Neuronal stem cell (in vitro differentiated cells): ENCODE measurements around the gene GIT2.

ENCODE experiments used
- DNase-seq: peaks from one replicate; pipeline ENCODE4 v3.0.0-alpha.2; 2013; ENCODE audit warnings: low spot score
- H2AFZ ChIP-seq: one replicate; pipeline ENCODE4 v1.6.1; 2013; ENCODE audit warnings: mild to moderate bottlenecking, low read length, inconsistent platforms
- H2AK5ac ChIP-seq: 2 replicates; pipeline ENCODE4 v1.6.1; 2013; ENCODE audit warnings: low read depth, mild to moderate bottlenecking, inconsistent platforms, low read length, moderate library complexity, mixed read lengths
- H2BK120ac ChIP-seq: 2 replicates; pipeline ENCODE4 v1.6.1; 2013; ENCODE audit warnings: low read depth, mild to moderate bottlenecking, inconsistent platforms, low read length, moderate library complexity, mixed read lengths
- H2BK12ac ChIP-seq: one replicate; pipeline ENCODE4 v1.6.1; 2013; ENCODE audit warnings: low read length, inconsistent platforms
- H2BK15ac ChIP-seq: 2 replicates; pipeline ENCODE4 v1.6.1; 2013; ENCODE audit warnings: mild to moderate bottlenecking, low read length, inconsistent platforms, mixed read lengths
- H2BK5ac ChIP-seq: one replicate; pipeline ENCODE4 v1.6.1; 2013; ENCODE audit warnings: inconsistent platforms, mild to moderate bottlenecking, low read length, moderate library complexity
- H3K14ac ChIP-seq: one replicate; pipeline ENCODE4 v1.6.1; 2013; ENCODE audit warnings: low read length, inconsistent platforms
- H3K18ac ChIP-seq: 2 replicates; pipeline ENCODE4 v1.6.1; 2013; ENCODE audit warnings: low read length, inconsistent platforms
- H3K23ac ChIP-seq: 2 replicates; pipeline ENCODE4 v1.6.1; 2013; ENCODE audit warnings: low read depth, mild to moderate bottlenecking, mixed read lengths, low read length, inconsistent platforms; ENCODE audit not compliant: poor library complexity
- H3K27ac ChIP-seq: replicated peaks from 3 replicates; pipeline ENCODE4 v1.5.1; 2013; ENCODE audit warnings: low read length, inconsistent platforms
- H3K27me3 ChIP-seq, 3 experiments: 2 replicates each; pipeline ENCODE4 v1.6.1; 2013; ENCODE audit warnings: low read length in 3 of 3, mild to moderate bottlenecking in 2 of 3, inconsistent platforms in 1 of 3, low read depth in 1 of 3, mixed read lengths in 1 of 3, moderate library complexity in 1 of 3; ENCODE audit not compliant: control insufficient read depth in 3 of 3, insufficient read depth in 3 of 3
- H3K36me3 ChIP-seq, 2 donors: replicated peaks in 1 of 2; 2 replicates each; pipeline ENCODE4 v1.6.1; 2013; ENCODE audit warnings: low read length in 2 of 2; ENCODE audit not compliant: control insufficient read depth in 2 of 2, insufficient read depth in 2 of 2
- H3K4ac ChIP-seq: 2 replicates; pipeline ENCODE4 v1.6.1; 2013; ENCODE audit warnings: inconsistent platforms, mild to moderate bottlenecking, low read length, moderate library complexity
- H3K4me1 ChIP-seq, 2 donors: 1 replicate in 1 of 2; 2 replicates in 1 of 2; pipeline ENCODE4 v1.6.1; 2013; ENCODE audit warnings: low read length in 2 of 2, low read depth in 1 of 2; ENCODE audit not compliant: control insufficient read depth in 2 of 2, insufficient read depth in 1 of 2
- H3K4me2 ChIP-seq: one replicate; pipeline ENCODE4 v1.6.1; 2013; ENCODE audit warnings: mild to moderate bottlenecking, low read length, inconsistent platforms; ENCODE audit not compliant: insufficient read depth, poor library complexity, severe bottlenecking
- H3K4me3 ChIP-seq, 2 donors: 2 replicates each; pipeline ENCODE4 v1.5.1; 2013; ENCODE audit warnings: low read length in 2 of 2, mild to moderate bottlenecking in 2 of 2, inconsistent platforms in 1 of 2, moderate library complexity in 1 of 2
- H3K79me1 ChIP-seq: one replicate; pipeline ENCODE4 v1.6.1; 2013; ENCODE audit warnings: low read depth, mild to moderate bottlenecking, inconsistent platforms, low read length, moderate library complexity
- H3K9ac ChIP-seq: one replicate; pipeline ENCODE4 v1.6.1; 2013; ENCODE audit warnings: mild to moderate bottlenecking, low read depth, low read length, inconsistent platforms; ENCODE audit not compliant: poor library complexity
- H3K9me3 ChIP-seq, 2 donors: replicated peaks in 1 of 2; 2 replicates each; pipeline versions ENCODE3 to v1.6.1; 2013; ENCODE audit warnings: low read length in 2 of 2, mild to moderate bottlenecking in 2 of 2, inconsistent platforms in 1 of 2, low read depth in 1 of 2, mixed read lengths in 1 of 2, moderate library complexity in 1 of 2; ENCODE audit not compliant: control insufficient read depth in 2 of 2, insufficient read depth in 1 of 2
- H4K8ac ChIP-seq: one replicate; pipeline ENCODE4 v1.6.1; 2013; ENCODE audit warnings: low read depth, mild to moderate bottlenecking, inconsistent platforms, low read length, moderate library complexity
- H4K91ac ChIP-seq: one replicate; pipeline ENCODE4 v1.6.1; 2013; ENCODE audit warnings: low read length, low read depth, mild to moderate bottlenecking, inconsistent platforms; ENCODE audit not compliant: poor library complexity
- WGBS, 2 donors: extraction: QIAGEN DNeasy Blood & Tissue Kit; methylation state at CpG; one replicate each; pipeline ENCODE4 v1.1.7; 2013; ENCODE audit warnings: missing lambda C conversion rate in 2 of 2, mixed read lengths in 1 of 2; ENCODE audit not compliant: insufficient read length in 2 of 2, insufficient replicate concordance in 1 of 2; ENCODE audit errors: extremely low coverage in 2 of 2; 5-methylcytosine and 5-hydroxymethylcytosine counted together

The GIT2 gene

DNA sequence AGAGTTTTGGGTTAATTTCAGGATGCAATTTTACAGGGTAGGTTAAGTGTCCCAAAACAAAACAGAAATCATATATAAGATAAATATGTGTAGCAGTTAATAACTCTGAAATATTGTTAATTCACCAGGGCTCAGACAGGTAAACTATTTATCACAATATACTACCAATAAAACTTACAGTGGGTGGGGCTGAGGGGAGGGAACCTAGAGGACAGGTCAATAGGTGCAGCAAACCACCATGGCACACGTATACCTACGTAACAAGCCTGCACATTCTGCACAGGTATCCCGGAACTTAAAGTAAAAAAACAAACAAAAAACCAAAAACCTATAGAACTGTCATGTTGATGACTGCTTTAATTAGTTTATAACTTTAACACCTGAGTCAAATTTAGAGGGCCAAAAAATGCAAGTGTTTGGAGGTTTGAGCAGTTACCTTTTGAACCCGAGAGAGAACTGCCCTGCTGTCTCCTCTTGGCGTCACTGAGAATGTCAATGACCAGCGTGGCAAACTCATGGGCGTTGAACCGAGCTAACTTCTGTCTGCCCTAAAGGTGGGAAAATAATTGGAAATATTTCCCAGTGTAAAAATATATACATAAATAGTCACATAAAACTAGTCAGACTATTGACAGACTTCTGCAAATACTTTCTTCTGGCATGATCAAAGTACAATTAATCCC, 36.6 kb downstream of the GIT2 start:
- Histone ChIP-seq H3K4me2 (no peak overlapping the region), H4K8ac (no peak overlapping the region), H2BK5ac (no peak overlapping the region), H3K79me1 (no peaks in the 10 kb centered on the region), H2AFZ (no peak overlapping the region), H4K91ac (no peak overlapping the region), H3K4ac (no peak overlapping the region), H2BK120ac (no peak overlapping the region), H3K4me1 (no peaks in the 10 kb centered on the region), H3K9me3 (peaks cover 0 to 2% of the 10 kb centered on the region in 2 donors), H3K27me3 (no peaks in the 10 kb centered on the region), H2BK15ac (no peak overlapping the region), H2BK12ac (no peak overlapping the region), H3K9ac (no peak overlapping the region), H3K23ac (no peak overlapping the region), H3K4me3 (no peak overlapping the region), H3K27ac (no peak overlapping the region), H3K36me3 (peaks cover 12 to 79% of the 10 kb centered on the region in 2 donors), H3K18ac (no peak overlapping the region), H3K14ac (no peak overlapping the region), H2AK5ac (no peak overlapping the region)
- no peak for DNase-seq
- WGBS, 2 donors, result no CpG with 5 or more reads among the region's 8 CpGs

DNA sequence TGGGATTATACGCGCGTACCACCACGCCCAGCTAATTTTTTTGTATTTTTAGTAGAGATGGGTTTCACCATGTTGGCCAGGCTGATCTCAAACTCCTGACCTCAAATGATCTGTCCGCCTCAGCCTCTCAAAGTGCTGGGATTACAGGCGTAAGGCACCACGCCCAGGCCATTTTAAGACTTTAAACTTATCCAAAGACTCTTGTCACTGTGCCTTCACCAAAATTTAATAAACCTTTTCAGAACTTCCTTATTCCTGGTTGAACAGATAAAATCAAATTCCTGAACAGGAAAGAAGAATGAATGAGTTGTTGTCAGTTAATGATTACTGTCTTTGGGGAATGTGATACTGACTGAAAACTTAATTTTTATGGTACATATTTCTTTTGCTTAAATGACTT, 37.8 kb downstream of the GIT2 start:
- H2BK12ac ChIP-seq, result no peak overlapping the region
- no peak overlapping the region for H2AK5ac ChIP-seq
- H3K4me2 ChIP-seq, result no peak overlapping the region
- no peak for DNase-seq
- no peak overlapping the region for H3K4ac ChIP-seq
- H3K4me3 ChIP-seq, result no peak overlapping the region
- no peak overlapping the region for H3K18ac ChIP-seq
- peaks cover 9 to 72% of the 10 kb centered on the region in 2 donors for H3K36me3 ChIP-seq
- H4K91ac ChIP-seq, result no peak overlapping the region
- no peaks in the 10 kb centered on the region for H3K27me3 ChIP-seq
- H3K79me1 ChIP-seq, result no peaks in the 10 kb centered on the region
- H3K14ac ChIP-seq, result no peak overlapping the region
- no peak overlapping the region for H3K9ac ChIP-seq
- no peak overlapping the region for H2BK120ac ChIP-seq
- H3K27ac ChIP-seq, result no peak overlapping the region
- H2BK5ac ChIP-seq, result no peak overlapping the region
- no peak overlapping the region for H2BK15ac ChIP-seq
- no peak overlapping the region for H4K8ac ChIP-seq
- peaks cover 0 to 2% of the 10 kb centered on the region in 2 donors for H3K9me3 ChIP-seq
- no peak overlapping the region for H3K23ac ChIP-seq
- no peaks in the 10 kb centered on the region for H3K4me1 ChIP-seq
- WGBS, 2 donors, result no CpG with 5 or more reads among the region's 7 CpGs
- no peak overlapping the region for H2AFZ ChIP-seq

DNA sequence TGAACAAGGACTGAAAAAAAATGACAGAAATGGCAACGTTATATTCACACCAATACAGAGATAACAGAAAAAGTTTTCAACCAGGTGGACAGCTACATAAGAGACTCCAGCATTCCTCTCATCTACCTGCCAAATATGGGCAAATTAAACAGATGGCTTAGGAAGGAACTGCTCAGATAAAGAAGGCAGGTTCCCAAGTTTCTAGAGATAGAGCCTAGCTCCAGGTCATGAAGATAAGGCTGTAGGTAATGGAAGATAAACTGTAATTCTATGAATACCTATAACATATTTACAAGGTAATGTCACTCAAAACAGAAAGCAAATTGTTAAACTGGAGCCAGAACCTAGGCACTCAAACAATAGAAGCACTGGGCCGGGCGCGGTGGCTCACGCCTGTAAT, 42.5 kb downstream of the GIT2 start:
- no peak for DNase-seq
- no peak overlapping the region for H4K8ac ChIP-seq
- no peak overlapping the region for H2BK15ac ChIP-seq
- no peak overlapping the region for H3K14ac ChIP-seq
- no peak overlapping the region for H3K23ac ChIP-seq
- WGBS, 2 donors, result no CpG with 5 or more reads among the region's 5 CpGs
- no peak overlapping the region for H3K27ac ChIP-seq
- H3K4me3 ChIP-seq, result no peak overlapping the region
- peaks cover 14 to 62% of the 10 kb centered on the region in 2 donors for H3K36me3 ChIP-seq
- no peak overlapping the region for H3K4me2 ChIP-seq
- H2AFZ ChIP-seq, result no peak overlapping the region
- no peak overlapping the region for H3K4ac ChIP-seq
- no peaks in the 10 kb centered on the region for H3K79me1 ChIP-seq
- H2AK5ac ChIP-seq, result no peak overlapping the region
- H2BK12ac ChIP-seq, result no peak overlapping the region
- no peak overlapping the region for H2BK120ac ChIP-seq
- no peaks in the 10 kb centered on the region for H3K9me3 ChIP-seq
- no peak overlapping the region for H2BK5ac ChIP-seq
- no peak overlapping the region for H3K9ac ChIP-seq
- no peaks in the 10 kb centered on the region for H3K27me3 ChIP-seq
- no peak overlapping the region for H4K91ac ChIP-seq
- H3K18ac ChIP-seq, result no peak overlapping the region
- peaks cover 7 to 24% of the 10 kb centered on the region in 2 donors for H3K4me1 ChIP-seq

DNA sequence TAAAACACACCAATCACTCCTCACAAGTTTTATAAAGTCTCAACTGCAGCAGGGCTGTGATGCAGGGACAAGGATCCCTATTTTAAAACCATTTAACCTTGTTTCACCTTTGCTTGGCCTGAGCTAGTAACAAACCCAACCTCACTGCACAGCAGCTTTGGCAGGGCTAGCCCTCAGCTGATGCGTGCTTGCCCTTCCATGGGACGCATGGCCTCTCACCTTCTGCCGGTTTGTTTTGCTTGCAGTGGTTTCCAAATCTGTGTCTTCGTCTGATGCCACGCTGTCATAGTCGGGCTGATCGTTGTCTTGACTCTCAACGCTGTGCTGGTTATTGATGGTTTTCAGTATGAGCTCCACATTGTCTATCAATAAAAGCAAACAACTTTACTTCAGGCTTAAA, 43.3 kb downstream of the GIT2 start:
- H3K4ac ChIP-seq, result no peak overlapping the region
- DNase-seq, result no peak

More for the DNA sequence above, 43.3 kb downstream of the GIT2 start:
- Histone ChIP-seq H3K79me1 (no peaks in the 10 kb centered on the region), H2BK12ac (no peak overlapping the region), H3K18ac (no peak overlapping the region), H3K27me3 (no peaks in the 10 kb centered on the region), H3K14ac (no peak overlapping the region), H3K36me3 (peaks cover 14 to 63% of the 10 kb centered on the region in 2 donors), H3K4me3 (no peak overlapping the region), H3K4me1 (peaks cover 10 to 32% of the 10 kb centered on the region in 2 donors), H4K8ac (no peak overlapping the region), H2AK5ac (no peak overlapping the region), H3K9ac (no peak overlapping the region), H2BK120ac (no peak overlapping the region), H2BK5ac (no peak overlapping the region), H2AFZ (no peak overlapping the region), H4K91ac (no peak overlapping the region), H3K27ac (no peak overlapping the region), H3K4me2 (no peak overlapping the region), H3K23ac (no peak overlapping the region), H3K9me3 (no peaks in the 10 kb centered on the region), H2BK15ac (no peak overlapping the region)
- no CpG with 5 or more reads among the region's 8 CpGs for WGBS, 2 donors
